WTC11 (cell line): ENCODE measurements around the gene RBL1.
"Not testable (repeated sequence)": the region's sequence is repeated elsewhere in the genome, so short reads cannot be mapped to it uniquely, and the experiment has no call there.

Source experiments
- CTCF ChIP-seq: fragments of 200-600 bp; IDR thresholded peaks from 2 replicates; pipeline ENCODE4 v1.8.0; 2022; ENCODE audit warnings: antibody characterized with exemption
- FOXK1 ChIP-seq: sonication (generic); formaldehyde crosslinking; IDR thresholded peaks from 2 replicates; pipeline ENCODE4 v1.8.0; 2022; ENCODE audit warnings: mild to moderate bottlenecking, moderate library complexity, missing genetic modification reagents
- FOXP1 ChIP-seq: sonication (generic); formaldehyde crosslinking; IDR thresholded peaks from 2 replicates; pipeline ENCODE4 v1.8.0; 2022; ENCODE audit warnings: missing genetic modification reagents, mild to moderate bottlenecking, moderate library complexity, borderline replicate concordance
- IRF1 ChIP-seq: sonication (generic); formaldehyde crosslinking; IDR thresholded peaks from 2 replicates; pipeline ENCODE4 v1.8.0; 2023; ENCODE audit warnings: missing genetic modification reagents
- JUN ChIP-seq: sonication (generic); formaldehyde crosslinking; IDR thresholded peaks from 2 replicates; pipeline ENCODE4 v1.8.0; 2023; ENCODE audit warnings: mild to moderate bottlenecking, missing genetic modification reagents
- KAT7 ChIP-seq: sonication (generic); formaldehyde crosslinking; IDR thresholded peaks from 2 replicates; pipeline ENCODE4 v1.8.1; 2023; ENCODE audit warnings: missing genetic modification reagents, mild to moderate bottlenecking, borderline replicate concordance
- ZNF512 ChIP-seq: sonication (generic); formaldehyde crosslinking; IDR thresholded peaks from 2 replicates; pipeline ENCODE4 v1.8.1; 2022; ENCODE audit warnings: missing genetic modification reagents, borderline replicate concordance
- TF ChIP-seq, protein P1 (sequence below): sonication (generic); formaldehyde crosslinking; IDR thresholded peaks from 2 replicates; pipeline ENCODE4 v1.8.1; 2022; ENCODE audit warnings: mild to moderate bottlenecking, moderate library complexity, missing genetic modification reagents

- TF ChIP-seq FOXP1 (CRISPR knock-in tag); JUN; ZNF512 (CRISPR knock-in tag); IRF1 (CRISPR knock-in tag); FOXK1; CTCF; KAT7 (CRISPR knock-in tag): not testable (repeated sequence)
- TF ChIP-seq, protein P1, sequence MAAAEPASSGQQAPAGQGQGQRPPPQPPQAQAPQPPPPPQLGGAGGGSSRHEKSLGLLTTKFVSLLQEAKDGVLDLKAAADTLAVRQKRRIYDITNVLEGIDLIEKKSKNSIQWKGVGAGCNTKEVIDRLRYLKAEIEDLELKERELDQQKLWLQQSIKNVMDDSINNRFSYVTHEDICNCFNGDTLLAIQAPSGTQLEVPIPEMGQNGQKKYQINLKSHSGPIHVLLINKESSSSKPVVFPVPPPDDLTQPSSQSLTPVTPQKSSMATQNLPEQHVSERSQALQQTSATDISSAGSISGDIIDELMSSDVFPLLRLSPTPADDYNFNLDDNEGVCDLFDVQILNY (CRISPR knock-in tag): not testable (repeated sequence)
Observed at GRCh38 chr20:37126290-37126689, 30.5 kb upstream of the RBL1 start.
